H9 (cell line): Measurements from ENCODE around the gene HECA. TPM values are rescaled to one million over a fixed set of nuclear protein-coding genes. Genes with fewer than 3 reads are reported as not detected.

ENCODE experiments used
- DNase-seq: peaks from one replicate; pipeline ENCODE4 v3.0.0-alpha.2; 2017
- H2AFZ ChIP-seq: one replicate; pipeline ENCODE4 v1.6.1; 2013; ENCODE audit warnings: mild to moderate bottlenecking, low read length, control low read depth, moderate library complexity
- H2AK5ac ChIP-seq: 2 replicates; pipeline ENCODE4 v1.6.1; 2013; ENCODE audit warnings: low read length, control low read depth, mixed read lengths; ENCODE audit not compliant: insufficient read length
- H2BK120ac ChIP-seq: one replicate; pipeline ENCODE4 v1.6.1; 2013; ENCODE audit warnings: low read depth, mild to moderate bottlenecking, low read length, control low read depth, inconsistent platforms; ENCODE audit not compliant: poor library complexity, severe bottlenecking
- H2BK12ac ChIP-seq: 2 replicates; pipeline ENCODE4 v1.6.1; 2013; ENCODE audit warnings: low read length, control low read depth, mixed read lengths, low read depth; ENCODE audit not compliant: insufficient read length
- H2BK15ac ChIP-seq: 2 replicates; pipeline ENCODE4 v1.6.1; 2013; ENCODE audit warnings: low read depth, low read length, control low read depth
- H2BK20ac ChIP-seq: one replicate; pipeline ENCODE4 v1.6.1; 2013; ENCODE audit warnings: low read depth, mild to moderate bottlenecking, low read length, control low read depth, inconsistent platforms; ENCODE audit not compliant: poor library complexity, severe bottlenecking
- H2BK5ac ChIP-seq: 2 replicates; pipeline ENCODE4 v1.6.1; 2013; ENCODE audit warnings: low read length, control low read depth, mixed read lengths; ENCODE audit not compliant: insufficient read length
- H3K14ac ChIP-seq: 2 replicates; pipeline ENCODE4 v1.6.1; 2013; ENCODE audit warnings: low read length, control low read depth; ENCODE audit not compliant: insufficient read depth
- H3K18ac ChIP-seq: 2 replicates; pipeline ENCODE4 v1.6.1; 2013; ENCODE audit warnings: low read depth, mild to moderate bottlenecking, mixed read lengths, low read length, control low read depth; ENCODE audit not compliant: insufficient read length
- H3K23ac ChIP-seq: 2 replicates; pipeline ENCODE4 v1.6.1; 2013; ENCODE audit warnings: low read length, control low read depth, mixed read lengths, low read depth; ENCODE audit not compliant: insufficient read length
- H3K23me2 ChIP-seq: 2 replicates; pipeline ENCODE4 v1.6.1; 2013; ENCODE audit warnings: low read depth, mild to moderate bottlenecking, mixed read lengths, low read length, control low read depth; ENCODE audit not compliant: insufficient read length, poor library complexity, severe bottlenecking
- H3K27ac ChIP-seq: 2 replicates; pipeline ENCODE4 v1.5.1; 2013; ENCODE audit warnings: low read length, control low read depth, mixed read lengths, low read depth; ENCODE audit not compliant: insufficient read length
- H3K27me3 ChIP-seq: 2 replicates; pipeline ENCODE4 v1.6.1; 2013; ENCODE audit warnings: low read length, control low read depth, inconsistent platforms; ENCODE audit not compliant: insufficient read depth
- H3K4ac ChIP-seq: 2 replicates; pipeline ENCODE4 v1.6.1; 2013; ENCODE audit warnings: low read depth, mild to moderate bottlenecking, control low read depth, inconsistent platforms, low read length, moderate library complexity
- H3K4me1 ChIP-seq: 2 replicates; pipeline ENCODE4 v1.6.1; 2013; ENCODE audit warnings: low read length, control low read depth, inconsistent platforms; ENCODE audit not compliant: insufficient read depth
- H3K4me2 ChIP-seq: 2 replicates; pipeline ENCODE4 v1.6.1; 2013; ENCODE audit warnings: low read length, control low read depth, mixed read lengths; ENCODE audit not compliant: insufficient read length, insufficient read depth
- H3K56ac ChIP-seq: 2 replicates; pipeline ENCODE4 v1.6.1; 2013; ENCODE audit warnings: low read depth, mild to moderate bottlenecking, mixed read lengths, low read length, control low read depth; ENCODE audit not compliant: insufficient read length
- H3K79me1 ChIP-seq: 2 replicates; pipeline ENCODE4 v1.6.1; 2013; ENCODE audit warnings: low read depth, mild to moderate bottlenecking, moderate library complexity, low read length, control low read depth, inconsistent platforms; ENCODE audit not compliant: insufficient read depth, poor library complexity, severe bottlenecking
- H3K79me2 ChIP-seq: 2 replicates; pipeline ENCODE4 v1.6.1; 2013; ENCODE audit warnings: low read length, control low read depth, inconsistent platforms; ENCODE audit not compliant: insufficient read depth
- H3K9ac ChIP-seq: 2 replicates; pipeline ENCODE4 v1.6.1; 2013; ENCODE audit warnings: low read length, control low read depth, mixed read lengths; ENCODE audit not compliant: insufficient read length; ENCODE audit errors: extremely low read depth
- H3K9me3 ChIP-seq: one replicate; pipeline ENCODE4 v1.6.1; 2013; ENCODE audit warnings: low read depth, low read length, inconsistent platforms; ENCODE audit not compliant: control insufficient read depth
- H3T11ph ChIP-seq: one replicate; pipeline ENCODE4 v1.6.1; 2013; ENCODE audit warnings: mild to moderate bottlenecking, low read length, control low read depth, inconsistent platforms
- H4K20me1 ChIP-seq: one replicate; pipeline ENCODE4 v1.6.1; 2013; ENCODE audit not compliant: control insufficient read depth, insufficient read length, insufficient read depth
- H4K5ac ChIP-seq: 2 replicates; pipeline ENCODE4 v1.6.1; 2013; ENCODE audit warnings: low read depth, mild to moderate bottlenecking, mixed read lengths, low read length, control low read depth; ENCODE audit not compliant: insufficient read length
- H4K8ac ChIP-seq: replicated peaks from 2 replicates; pipeline ENCODE4 v1.6.1; 2013; ENCODE audit warnings: low read length, control low read depth, mixed read lengths, low read depth; ENCODE audit not compliant: insufficient read length
- H4K91ac ChIP-seq: 2 replicates; pipeline ENCODE4 v1.6.1; 2013; ENCODE audit warnings: low read depth, mild to moderate bottlenecking, moderate library complexity, mixed read lengths, low read length, control low read depth; ENCODE audit not compliant: insufficient read length
- H3K27ac Mint-ChIP-seq, 3 experiments: 2 replicates in 2 of 3; 3 replicates in 1 of 3; pipeline ENCODE4 v1.8.0; 2020 to 2021; ENCODE audit warnings: mixed read lengths in 3 of 3, mild to moderate bottlenecking in 1 of 3, moderate library complexity in 1 of 3
- H3K27me3 Mint-ChIP-seq: 2 replicates; pipeline ENCODE4 v1.8.0; 2021; ENCODE audit warnings: low read depth, mild to moderate bottlenecking, moderate library complexity, mixed read lengths
- H3K36me3 Mint-ChIP-seq, 3 experiments: 2 replicates in 2 of 3; 3 replicates in 1 of 3; pipeline ENCODE4 v1.8.0; 2020 to 2021; ENCODE audit warnings: low read depth in 3 of 3, mixed read lengths in 3 of 3; ENCODE audit not compliant: insufficient read depth in 1 of 3
- H3K4me1 Mint-ChIP-seq, 2 experiments: 2 replicates each; pipeline ENCODE4 v1.8.0; 2020; ENCODE audit warnings: mixed read lengths in 2 of 2
- H3K4me3 Mint-ChIP-seq, 2 experiments: 2 replicates in 1 of 2; 3 replicates in 1 of 2; pipeline ENCODE4 v1.8.0; 2020 to 2021; ENCODE audit warnings: mild to moderate bottlenecking in 2 of 2, mixed read lengths in 2 of 2, moderate library complexity in 1 of 2
- H3K9me3 Mint-ChIP-seq, 2 experiments: 2 replicates in 1 of 2; 3 replicates in 1 of 2; pipeline ENCODE4 v1.8.0; 2020; ENCODE audit warnings: mild to moderate bottlenecking in 2 of 2, mixed read lengths in 2 of 2, moderate library complexity in 1 of 2
- WGBS: extraction: QIAGEN DNeasy Blood & Tissue Kit; methylation state at CpG from one replicate; pipeline ENCODE4 v1.1.7; 2013; ENCODE audit warnings: missing lambda C conversion rate, low lambda C conversion rate, mixed read lengths; ENCODE audit not compliant: insufficient read length; ENCODE audit errors: extremely low coverage; 5-methylcytosine and 5-hydroxymethylcytosine counted together
- total RNA-seq: library from RNA; stranded (reverse); gene quantifications from 2 replicates; pipeline ENCODE4 v1.2.1, GENCODE V29; 2021
- TF ChIP-seq, protein P1 (sequence below): fragments of 200-600 bp; sonication (generic); conservative IDR thresholded peaks from 3 replicates; pipeline ENCODE4 v1.8.0; 2021; ENCODE audit warnings: antibody characterized with exemption, mild to moderate bottlenecking

Gene HECA
- total RNA-seq, 1 experiment from 2014 or later = 4.8 TPM

DNA sequence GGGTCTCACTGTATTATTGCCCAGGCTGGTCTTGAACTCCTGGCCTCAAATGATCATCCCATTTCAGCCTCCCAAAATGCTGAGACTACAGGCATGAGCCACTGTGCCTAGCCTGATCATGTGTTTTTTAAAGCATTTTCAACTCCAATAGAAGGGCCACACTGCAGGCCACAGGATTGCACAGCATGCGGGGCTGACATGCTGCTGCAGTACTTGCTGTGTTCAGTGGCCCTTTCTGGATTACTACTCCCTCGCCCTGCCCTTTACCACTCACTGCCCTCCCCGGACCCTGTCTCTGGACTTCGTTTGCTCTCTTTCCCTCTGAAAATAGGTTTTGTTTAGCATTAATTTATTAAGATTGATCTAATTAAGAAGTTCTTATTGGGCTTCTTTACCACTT is 37.3 kb downstream of the HECA start:
- Histone ChIP-seq H2BK15ac (no peak overlapping the region), H3K4ac (no peak overlapping the region), H3K9ac (no peak overlapping the region), H3K27me3 (no peaks in the 10 kb centered on the region), H4K8ac (no peak overlapping the region), H3K27ac (no peak overlapping the region), H4K5ac (no peak overlapping the region), H2AFZ (no peak overlapping the region), H4K20me1 (no peaks in the 10 kb centered on the region), H2BK120ac (no peak overlapping the region), H2BK20ac (no peak overlapping the region), H3K4me1 (peaks cover 3% of the 10 kb centered on the region; the same call in 1 of the 2 replicates), H2BK5ac (no peak overlapping the region), H3K56ac (no peak overlapping the region), H4K91ac (no peak overlapping the region), H3K23ac (no peak overlapping the region), H3K4me2 (no peak overlapping the region), H2BK12ac (no peak overlapping the region), H2AK5ac (no peak overlapping the region), H3K14ac (no peak overlapping the region), H3K79me1 (no peaks in the 10 kb centered on the region), H3K18ac (no peak overlapping the region), H3T11ph (no peak overlapping the region), H3K23me2 (no peaks in the 10 kb centered on the region), H3K9me3 (no peaks in the 10 kb centered on the region), H3K79me2 (no peaks in the 10 kb centered on the region)
- no peak overlapping the region for H3K4me3 Mint-ChIP-seq
- no peak overlapping the region for H3K27ac Mint-ChIP-seq
- no peaks in the 10 kb centered on the region for H3K9me3 Mint-ChIP-seq
- no peak for DNase-seq
- H3K4me1 Mint-ChIP-seq = peaks cover 13 to 14% of the 10 kb centered on the region in 2 experiments
- no peaks in the 10 kb centered on the region for H3K27me3 Mint-ChIP-seq
- TF ChIP-seq, protein P1, sequence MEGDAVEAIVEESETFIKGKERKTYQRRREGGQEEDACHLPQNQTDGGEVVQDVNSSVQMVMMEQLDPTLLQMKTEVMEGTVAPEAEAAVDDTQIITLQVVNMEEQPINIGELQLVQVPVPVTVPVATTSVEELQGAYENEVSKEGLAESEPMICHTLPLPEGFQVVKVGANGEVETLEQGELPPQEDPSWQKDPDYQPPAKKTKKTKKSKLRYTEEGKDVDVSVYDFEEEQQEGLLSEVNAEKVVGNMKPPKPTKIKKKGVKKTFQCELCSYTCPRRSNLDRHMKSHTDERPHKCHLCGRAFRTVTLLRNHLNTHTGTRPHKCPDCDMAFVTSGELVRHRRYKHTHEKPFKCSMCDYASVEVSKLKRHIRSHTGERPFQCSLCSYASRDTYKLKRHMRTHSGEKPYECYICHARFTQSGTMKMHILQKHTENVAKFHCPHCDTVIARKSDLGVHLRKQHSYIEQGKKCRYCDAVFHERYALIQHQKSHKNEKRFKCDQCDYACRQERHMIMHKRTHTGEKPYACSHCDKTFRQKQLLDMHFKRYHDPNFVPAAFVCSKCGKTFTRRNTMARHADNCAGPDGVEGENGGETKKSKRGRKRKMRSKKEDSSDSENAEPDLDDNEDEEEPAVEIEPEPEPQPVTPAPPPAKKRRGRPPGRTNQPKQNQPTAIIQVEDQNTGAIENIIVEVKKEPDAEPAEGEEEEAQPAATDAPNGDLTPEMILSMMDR = no peak
- no CpG with 5 or more reads among the region's 4 CpGs for WGBS
- H3K36me3 Mint-ChIP-seq = peaks cover 2 to 9% (median 4%) of the 10 kb centered on the region in 3 experiments; a peak in 4 of 7 replicates
